HG03571 (cell line): ENCODE data around the gene ADNP.
"Not testable (repeated sequence)": the region's sequence is repeated elsewhere in the genome, so short reads cannot be mapped to it uniquely, and the experiment has no call there.

Experiments used
- ATAC-seq: cut with Tn5 transposase; IDR thresholded peaks from one replicate; pipeline ENCODE4 v1.9.1; 2021; ENCODE audit not compliant: unreplicated experiment

The ADNP gene

DNA sequence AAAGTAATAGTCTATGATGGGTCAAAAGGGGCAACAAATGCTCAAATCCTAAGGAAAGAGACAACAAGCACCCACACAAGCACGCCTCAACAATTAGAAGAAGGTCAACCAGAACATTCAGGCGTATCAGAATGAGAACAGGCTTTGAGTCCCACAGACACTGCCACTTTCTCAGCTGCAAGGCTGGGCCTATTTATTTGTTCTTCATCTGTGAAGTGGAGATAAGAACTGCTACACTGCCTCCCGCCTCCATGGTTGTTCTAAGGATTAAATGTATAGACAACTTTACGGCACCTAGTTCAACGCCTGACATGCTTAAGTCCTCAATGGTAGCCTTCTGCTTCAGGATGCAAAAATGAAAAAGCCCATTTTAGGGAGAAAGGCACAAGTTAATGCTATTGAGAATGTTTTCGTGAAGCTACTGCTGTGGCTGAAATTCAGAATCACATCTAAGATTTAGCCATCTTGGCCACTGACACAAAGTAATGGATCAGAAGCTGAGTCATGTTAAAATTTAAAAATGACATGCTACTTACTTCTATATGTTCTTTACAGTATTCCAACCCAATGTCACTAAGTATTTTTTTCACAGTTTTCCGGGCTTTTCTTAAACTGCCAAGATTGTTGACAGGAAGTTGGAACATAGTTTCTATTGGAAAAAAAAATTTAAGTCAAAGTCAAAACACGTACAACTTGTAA, 27.7 kb downstream of the ADNP start:
- ATAC-seq = no peak

DNA sequence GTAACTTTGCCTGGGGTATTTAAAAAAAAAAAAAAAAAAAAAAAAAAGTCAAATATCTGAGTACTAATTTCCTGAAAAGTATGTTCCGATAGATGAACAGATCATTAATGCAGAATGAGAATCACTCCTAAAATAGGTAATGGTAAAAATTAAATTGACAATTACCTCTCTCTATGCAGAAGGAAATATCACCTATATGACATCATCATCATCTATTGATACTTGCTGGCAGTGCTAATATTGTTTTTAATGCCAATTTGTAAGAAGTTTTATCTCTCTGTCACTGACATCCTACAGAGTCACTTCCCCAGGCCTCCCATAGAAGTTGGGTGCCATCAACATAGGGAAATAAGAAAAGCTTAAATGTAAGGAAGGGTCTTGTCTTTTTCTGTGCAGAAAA, 29.9 kb downstream of the ADNP start:
- ATAC-seq = no peak

DNA sequence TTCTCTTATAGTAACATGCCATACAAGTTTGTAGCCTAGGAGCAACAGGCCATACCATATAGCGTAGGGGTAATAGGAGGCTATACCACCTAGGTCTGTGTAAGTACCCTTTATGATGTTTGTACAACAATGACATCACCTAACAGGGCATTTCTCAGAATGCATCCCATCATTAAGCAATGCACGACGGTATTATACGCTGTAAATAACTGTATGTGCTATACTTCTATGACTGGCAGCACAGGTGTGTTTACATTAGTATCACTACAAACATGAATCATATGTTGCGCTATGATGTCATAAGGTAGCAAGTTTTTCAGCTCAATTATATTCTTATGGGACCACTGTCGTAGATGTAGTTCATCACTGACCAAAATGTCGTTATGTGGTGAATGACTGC, 31.0 kb downstream of the ADNP start:
- ATAC-seq = no peak

DNA sequence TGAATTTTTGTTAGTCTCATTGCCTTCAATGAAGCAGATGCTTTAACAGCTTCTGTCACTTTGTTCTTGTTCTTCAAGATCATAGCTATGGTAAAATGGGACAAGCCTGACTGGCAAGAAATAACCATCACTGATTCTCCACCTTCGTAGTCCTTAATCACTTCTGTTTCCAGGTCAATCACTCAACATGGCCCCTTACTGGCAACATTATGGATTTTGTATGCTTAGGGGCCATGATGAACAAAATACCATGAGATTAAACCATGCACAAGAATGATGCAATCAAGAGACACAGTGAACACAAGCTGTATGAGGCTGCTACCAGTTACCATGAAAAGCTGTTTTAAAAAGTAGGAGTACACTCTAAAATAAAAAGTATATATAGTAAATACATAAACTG, 32.8 kb downstream of the ADNP start:
- ATAC-seq = no peak

DNA sequence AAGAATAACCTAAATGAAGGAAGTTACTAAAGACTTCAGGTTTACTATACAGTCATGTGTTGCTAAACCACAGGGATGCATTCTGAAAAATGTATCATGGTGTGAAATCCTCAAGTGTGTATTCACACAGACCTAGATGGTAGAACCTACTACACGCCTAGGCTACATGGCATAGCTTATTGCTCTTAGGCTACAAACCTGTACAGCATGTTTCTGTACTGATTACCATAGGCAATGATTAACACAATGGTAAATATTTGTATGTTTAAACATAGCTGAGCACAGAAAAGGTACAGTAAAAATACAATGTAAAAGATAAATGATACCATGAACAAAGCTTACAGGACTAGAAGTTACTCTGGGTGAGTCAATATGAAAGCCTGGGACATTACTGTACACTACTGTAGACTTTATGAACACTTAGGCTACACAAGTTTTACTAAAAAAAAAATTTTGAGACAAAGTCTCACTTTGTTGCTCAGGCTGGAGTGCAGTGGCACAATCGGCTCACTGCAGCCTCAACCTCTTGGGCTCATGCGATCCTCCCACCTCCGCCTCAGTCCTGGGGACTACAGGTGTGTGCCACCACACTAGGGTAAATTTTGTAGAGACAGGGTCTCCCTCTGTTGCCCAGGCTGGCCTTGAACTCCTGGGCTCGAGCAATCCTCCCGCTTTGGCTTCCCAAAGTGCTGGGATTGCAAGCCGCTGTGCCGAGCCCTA, 36.0 kb downstream of the ADNP start:
- no peak for ATAC-seq

DNA sequence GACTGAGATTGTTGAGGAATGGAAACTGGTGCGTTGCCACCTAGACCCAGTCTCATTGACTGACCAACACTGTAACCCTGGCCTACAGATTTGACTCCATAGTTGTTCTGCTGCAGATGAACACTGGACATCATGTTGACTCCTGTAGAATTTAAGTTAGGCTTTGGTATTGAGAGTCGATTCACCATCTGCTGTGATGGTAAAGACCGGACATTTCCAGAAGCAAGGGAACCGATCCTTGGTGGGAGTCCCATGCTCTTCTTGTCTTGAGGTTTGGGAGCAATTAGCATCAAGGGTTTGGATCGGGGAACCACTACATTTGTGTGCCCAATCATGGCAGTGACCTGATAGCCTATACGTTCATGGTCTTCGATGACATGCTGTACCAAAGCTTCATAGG, 37.6 kb downstream of the ADNP start:
- ATAC-seq = no peak

DNA sequence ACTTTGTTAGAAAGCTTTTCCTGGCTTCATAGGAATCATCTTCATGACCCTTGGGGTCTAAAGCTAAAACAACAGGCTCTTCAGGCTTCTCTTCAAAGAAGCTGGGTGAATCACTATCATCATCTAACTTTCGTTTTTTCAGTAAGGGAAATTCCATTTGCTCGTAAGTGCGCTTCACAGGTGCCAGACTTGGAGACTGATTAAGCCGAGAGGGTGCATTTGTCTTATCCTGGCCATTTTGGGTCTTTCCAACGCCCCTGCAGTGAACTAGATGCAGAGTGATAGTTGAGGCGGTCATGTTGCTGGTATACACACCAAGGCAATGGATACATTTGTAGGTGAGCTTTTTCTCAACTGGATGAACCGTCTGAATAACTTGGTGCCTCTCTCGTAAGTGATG, 38.8 kb downstream of the ADNP start:
- ATAC-seq = no peak

DNA sequence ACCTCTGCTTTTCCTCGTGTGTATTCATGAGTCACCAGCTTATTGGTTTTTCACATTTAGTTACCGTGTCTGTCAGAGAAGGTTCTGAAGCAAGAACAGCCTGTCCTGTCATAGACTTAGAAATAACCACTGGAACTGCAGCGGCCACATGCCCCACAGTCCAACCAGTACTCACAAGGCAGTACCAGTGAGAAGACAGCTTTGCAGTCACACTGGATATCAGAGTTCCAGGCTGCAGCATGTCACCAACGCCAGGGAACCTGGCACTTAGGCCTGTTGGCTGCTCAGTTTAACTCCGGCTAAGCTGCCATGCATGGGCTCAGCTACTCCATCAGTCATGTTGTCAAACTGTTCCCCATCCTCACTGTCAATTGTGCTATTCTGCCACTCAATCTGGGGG, 40.1 kb downstream of the ADNP start:
- no peak for ATAC-seq

DNA sequence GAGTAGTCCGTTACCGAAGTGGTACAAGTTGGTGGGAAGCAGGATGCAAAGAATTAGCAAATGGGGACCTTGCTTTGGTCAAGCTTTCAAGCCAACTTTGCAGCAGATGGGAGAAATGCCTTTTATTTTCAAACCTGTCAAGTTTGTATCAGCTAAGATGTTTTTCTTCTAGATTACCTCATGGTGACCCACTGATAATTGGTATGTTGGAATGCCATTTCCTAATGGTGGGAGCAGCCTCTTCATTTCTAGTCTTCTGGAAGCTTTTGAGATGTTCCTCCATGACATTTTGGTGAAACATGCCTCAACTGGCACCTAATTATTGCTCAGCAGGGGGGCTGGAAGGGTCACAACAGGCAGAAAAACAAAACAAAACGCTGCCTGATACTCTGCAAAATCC, 43.7 kb downstream of the ADNP start:
- no peak for ATAC-seq

DNA sequence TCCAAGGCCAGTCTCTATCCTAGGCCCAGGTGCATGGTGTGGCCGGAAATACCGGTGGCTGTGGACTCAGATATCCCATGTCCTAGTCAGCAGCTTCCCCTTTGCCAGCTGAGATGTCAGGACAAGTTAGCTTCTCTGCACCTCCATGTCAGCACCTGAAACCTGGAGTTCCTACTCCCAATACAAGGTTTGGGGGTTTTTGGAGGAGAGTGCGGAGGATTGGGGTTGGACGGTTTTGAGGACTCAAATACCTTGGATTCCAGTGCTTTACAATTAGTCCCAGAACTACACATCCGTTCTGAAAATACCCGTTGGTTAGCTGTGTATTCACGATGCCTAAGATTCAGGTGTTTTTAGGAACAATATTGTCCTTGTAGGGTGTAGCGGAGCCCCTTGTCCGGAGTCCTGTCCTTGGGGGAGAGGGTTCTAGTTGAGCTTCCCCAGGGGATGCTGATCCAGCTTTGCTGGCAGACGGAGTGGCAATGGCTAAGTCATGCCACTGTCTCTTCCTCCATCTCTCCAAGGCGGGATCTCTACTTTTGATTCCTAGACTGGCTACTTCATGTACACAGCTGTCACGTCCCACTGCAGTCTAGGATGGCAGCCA, 45.0 kb downstream of the ADNP start:
- no peak for ATAC-seq

DNA sequence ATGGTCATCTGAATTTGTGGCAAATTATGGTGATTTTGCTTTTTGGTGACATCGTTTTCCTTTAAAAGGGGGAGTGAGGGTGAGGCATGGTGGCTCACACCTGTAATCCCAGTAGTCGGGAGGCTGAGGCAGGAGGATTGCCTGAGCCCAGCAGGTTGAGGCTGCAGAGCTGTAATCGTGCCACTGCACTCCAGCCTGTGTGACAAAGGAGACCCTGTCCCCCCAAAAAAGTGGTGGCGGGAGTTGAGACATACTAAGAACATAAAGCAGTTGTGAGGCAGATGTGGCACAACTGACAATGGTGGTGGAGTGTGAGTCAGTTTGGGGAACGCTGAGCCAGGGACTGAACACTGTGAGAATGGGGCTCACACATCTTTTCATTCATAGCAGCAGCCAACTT, 45.5 kb downstream of the ADNP start:
- no peak for ATAC-seq

DNA sequence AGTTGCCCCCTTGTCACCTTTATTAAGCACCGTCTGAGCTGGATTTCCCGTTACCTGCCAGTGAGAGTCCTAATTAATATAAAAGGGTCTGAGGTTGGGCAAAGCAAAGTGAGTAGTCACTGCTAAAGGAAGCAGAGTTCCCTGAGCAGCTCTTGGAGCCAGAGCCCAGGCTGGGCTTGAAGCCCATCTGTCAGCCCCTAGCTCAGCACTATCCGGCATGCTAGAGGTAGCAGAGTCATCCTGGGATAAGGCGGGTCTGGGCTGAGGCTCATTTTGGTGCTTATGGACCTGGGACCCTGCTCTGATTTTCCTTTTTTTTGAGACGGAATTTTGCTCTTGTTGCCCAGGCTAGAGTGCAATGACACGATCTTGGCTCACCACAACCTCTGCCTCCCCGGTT, 46.2 kb downstream of the ADNP start:
- no peak for ATAC-seq

DNA sequence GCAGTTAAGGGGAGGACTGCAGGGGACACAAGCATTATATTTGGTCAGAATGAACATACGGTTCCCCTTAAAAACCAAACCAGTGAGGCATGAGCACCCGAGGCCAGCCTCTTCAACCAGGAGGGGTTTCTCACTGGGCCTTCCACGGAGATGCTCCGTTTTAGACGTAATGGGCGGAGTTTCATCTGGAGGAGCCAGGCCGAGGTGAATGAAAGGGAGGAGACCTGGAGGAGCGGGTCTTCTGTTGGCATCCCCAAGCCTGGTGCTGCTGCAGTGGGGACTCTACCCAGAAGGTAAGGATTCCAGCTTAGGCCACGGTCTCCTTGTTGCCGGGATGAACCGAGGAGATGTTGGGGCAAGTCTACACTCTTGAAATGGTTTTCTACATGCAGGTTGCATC, 47.4 kb downstream of the ADNP start:
- no peak for ATAC-seq

DNA sequence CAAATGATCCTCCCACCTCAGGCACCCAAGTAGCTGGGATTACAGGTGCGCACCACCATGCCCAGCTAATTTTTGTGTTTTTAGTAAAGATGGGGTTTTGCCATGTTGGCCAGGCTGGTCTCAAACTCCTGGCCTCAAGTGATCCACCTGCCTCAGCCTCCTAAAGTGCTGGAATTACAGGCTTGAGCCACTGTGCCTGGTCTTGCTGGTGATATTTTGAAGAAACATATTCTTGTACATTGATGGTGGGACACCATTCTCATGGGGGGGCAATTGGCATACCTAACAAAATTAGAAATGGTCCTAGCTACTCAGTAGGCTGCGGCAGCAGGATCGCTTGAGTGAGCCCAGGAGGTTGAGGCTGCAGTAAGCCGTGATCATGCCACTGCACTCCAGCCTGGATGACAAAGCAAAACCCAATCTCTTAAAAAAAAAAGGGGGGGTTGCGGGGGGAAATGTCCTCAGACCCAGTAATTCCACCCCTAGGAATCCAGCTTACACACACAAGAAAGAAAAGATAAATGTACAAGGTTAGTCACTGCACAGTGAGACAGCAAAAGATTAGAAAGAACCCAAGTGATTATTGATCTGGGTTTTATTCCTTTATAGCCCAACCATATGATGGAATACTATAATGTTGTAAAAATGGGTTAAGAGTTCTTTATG, 49.3 kb downstream of the ADNP start:
- not testable (repeated sequence) for ATAC-seq

DNA sequence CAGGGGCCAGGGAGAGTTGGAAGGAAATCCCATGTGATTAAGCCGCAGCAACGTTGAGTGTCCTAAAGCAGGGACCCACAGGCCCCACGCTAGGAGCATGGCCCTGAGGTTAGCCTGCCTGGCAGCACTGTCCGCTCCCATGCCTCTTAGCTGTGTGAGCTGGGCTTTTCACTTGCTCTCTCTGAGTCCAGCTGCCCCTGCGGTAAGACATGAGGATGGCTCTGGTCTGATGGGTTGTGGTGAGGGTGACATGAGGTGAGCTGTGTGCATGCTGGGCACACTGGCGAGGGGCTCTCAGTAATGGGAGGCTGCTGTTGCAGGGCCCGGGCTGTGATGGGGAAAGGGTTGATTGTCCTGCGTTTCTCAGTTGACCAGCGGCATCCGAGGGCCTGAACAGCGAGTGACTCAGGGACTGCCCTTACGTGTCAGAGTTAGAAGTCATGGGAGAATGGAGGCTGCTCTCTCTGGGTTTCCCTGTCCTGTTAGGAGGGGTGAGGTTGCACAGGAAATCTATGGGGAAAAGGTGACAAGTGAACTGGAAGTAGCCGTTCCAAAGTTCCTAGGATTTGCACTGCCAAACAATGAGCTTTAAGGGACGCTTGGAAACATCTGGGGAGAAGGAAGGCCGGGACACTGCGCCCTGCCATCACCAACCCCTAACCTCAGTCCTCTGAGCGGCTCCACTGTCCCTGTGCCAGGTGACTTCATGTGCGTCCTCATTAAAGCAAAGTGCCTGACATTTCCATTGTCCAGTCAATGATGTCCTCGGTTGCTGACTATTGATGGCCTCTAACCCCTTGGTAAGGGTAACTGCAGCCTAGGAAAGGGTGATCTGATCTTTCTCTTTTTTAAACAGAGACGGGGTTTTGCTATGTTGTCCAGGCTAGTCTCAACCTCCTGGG, 51.3 kb downstream of the ADNP start:
- no peak for ATAC-seq

DNA sequence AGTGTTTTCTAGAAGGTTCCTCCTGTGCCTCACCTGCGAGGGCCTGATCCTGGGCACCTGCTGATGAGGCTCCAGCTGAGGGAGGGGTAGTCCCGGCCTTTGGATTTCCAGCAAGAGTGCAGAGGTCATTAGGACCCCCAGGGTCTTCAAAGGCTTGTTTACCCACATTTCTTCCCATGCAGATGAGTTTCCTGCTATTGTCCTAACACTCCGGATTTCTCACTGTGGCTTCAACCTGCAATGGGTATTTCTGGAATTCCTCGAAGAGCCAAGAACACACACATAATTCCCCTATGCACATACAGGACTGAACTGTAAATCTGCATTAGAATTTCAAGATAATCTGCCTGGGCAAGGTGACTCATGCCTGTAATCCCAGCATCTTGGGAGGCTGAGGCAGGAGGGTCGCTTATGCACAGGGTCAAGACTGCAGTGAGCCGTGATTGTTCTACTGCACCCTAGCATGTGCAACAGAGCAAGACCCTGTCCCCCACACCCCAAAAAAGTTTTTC, 53.9 kb downstream of the ADNP start:
- ATAC-seq = no peak

DNA sequence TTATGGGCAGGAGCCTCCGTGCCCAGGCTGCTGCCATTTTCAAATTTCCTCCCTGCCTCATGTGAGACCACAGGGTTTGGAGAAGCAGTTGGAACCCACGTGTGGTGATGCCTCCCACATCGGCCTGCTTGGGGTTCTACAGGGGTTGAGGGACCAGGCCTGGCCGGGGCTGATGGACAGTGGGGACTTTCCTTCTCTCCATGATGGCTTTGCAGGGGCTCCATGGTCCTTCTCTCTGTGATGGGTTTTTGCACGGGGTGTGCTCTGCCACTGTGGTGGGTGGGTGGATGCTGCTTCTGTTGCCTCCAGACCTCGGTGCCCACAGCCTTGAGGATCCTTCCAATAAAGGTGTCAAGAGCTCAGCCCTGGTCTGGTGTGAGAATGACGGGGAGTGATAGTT, 54.4 kb downstream of the ADNP start:
- no peak for ATAC-seq

DNA sequence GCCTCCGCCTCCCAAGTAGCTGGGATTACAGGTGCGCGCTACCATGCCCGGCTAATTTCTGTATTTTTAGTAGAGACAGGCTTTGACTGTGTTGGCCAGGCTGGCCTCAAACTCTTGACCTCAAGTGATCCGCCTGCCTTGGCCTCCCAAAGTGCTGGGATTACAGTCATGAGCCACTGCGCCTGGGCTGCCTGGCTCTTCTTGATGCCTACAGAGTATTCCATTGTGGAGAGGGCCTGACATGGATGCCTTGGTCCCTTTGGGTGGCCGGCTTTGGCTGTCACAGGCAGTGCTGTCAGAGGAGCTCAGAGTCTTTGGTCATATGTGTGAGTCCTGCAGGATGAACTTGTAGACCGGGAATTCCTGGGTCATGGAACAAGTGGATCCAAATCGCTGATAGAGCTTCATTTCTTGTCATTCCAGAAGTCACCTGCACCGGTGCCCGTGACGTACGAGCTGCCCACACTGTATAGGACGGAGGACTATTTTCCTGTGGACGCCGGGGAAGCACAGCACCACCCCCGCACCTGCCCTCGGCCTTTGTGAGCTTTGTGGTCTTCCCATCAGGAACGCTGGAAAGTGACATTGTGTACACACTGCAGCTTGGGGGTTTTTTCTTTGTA, 55.1 kb downstream of the ADNP start:
- no peak for ATAC-seq

DNA sequence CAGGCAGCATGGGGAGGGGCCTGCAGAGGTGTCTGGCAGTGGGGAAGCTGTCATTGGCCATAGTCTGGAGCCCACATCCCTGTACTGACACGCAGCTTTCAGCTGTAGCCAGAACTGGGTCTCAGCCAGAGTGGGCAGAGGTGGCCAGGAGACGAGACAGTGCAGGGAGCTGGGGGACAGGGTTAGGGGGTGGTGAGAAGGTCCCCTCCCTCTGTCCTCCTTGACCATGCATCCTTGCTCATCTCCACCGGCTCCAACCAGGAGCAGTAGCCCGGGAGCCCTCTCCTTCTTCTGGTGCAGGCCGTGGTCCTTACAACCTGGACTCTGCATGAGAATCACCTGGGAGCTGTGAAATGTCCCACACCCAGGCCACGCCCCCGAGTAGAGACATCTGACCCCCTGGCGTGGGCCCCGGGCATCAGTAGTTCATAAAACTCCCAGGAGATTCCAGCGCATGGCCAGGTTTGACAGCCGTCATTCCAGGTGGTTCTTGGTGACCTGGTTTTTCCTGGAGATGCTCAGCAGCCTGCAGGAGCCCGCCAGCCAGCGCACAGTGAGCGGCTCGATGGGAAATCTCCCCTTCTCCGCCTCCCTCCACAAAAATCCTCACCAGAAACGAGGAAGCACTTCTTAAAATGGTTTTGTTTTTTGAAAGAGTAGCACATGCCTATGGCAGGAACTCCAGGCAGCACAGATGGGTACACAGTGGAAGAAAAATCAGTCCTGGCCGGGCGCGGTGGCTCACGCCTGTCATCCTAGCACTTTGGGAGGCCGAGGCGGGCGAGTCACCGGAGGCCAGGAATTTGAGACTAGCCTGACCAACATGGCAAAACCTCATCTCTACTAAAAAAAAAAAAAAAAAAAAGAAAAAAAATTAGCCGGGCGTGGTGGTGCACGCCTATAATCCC, 56.2 kb downstream of the ADNP start:
- no peak for ATAC-seq
